Keratinocyte (primary cell): ENCODE data around the gene SPRY1.

ENCODE experiments used
- CTCF ChIP-seq, 3 experiments: IDR thresholded peaks in 1 of 3; conservative IDR thresholded peaks in 1 of 3; optimal IDR thresholded peaks in 1 of 3; 2 replicates in 2 of 3; 3 replicates in 1 of 3; pipeline versions ENCODE3 to v1.5.1; 2011; ENCODE audit warnings: low read length in 3 of 3, mild to moderate bottlenecking in 3 of 3, moderate library complexity in 2 of 3, control low read depth in 1 of 3, inconsistent platforms in 1 of 3; ENCODE audit not compliant: insufficient read depth in 2 of 3; ENCODE audit errors: extremely low read depth in 1 of 3
- EZH2 ChIP-seq: IDR thresholded peaks from one replicate; pipeline ENCODE4 v1.6.1; 2012; ENCODE audit warnings: inconsistent platforms, mild to moderate bottlenecking, low read length, moderate library complexity

GRCh38 chr4:123409334-123409733, 12.7 kb downstream of the SPRY1 start:
- TF ChIP-seq CTCF (optimal IDR thresholded peaks at IDR 0.05 in 1 of 3, IDR thresholded peaks at IDR 0.05 in 1 of 3, conservative IDR thresholded peaks at IDR 0.05 in 1 of 3; ENCODE audit: extremely low read depth in 1 of 3, insufficient read depth in 2 of 3, low read length in 3 of 3) = no peak
- no peak for TF ChIP-seq EZH2
